Left lobe of liver (tissue), 2 donors: ENCODE measurements around the gene ATG13. TPM values are rescaled to one million over a fixed set of nuclear protein-coding genes. Genes with fewer than 3 reads are reported as not detected.
A peak's percentile ranks its signal among the peaks of the same experiment; 100 is the strongest.
"Not testable (repeated sequence)": the region's sequence is repeated elsewhere in the genome, so short reads cannot be mapped to it uniquely, and the experiment has no call there.

Experiments
- ATAC-seq: fragments of 200-7000 bp; cut with Tn5 transposase; one replicate; pipeline ENCODE4 v1.9.1; 2020; ENCODE audit warnings: mild to moderate bottlenecking, moderate library complexity
- DNase-seq: peaks from one replicate; pipeline ENCODE4 v3.0.0-alpha.2; 2020; ENCODE audit warnings: low spot score
- total RNA-seq: library from RNA; stranded (reverse); gene quantifications from one replicate; pipeline ENCODE4 v1.2.1, GENCODE V29; 2021
- donor health status: DM: no; HTN: no; CAD: no; lungs with moderate emphysema.
- donor health status: DM: no; HTN: yes; CAD: no.

The ATG13 gene
- 43.0 TPM for total RNA-seq

DNA sequence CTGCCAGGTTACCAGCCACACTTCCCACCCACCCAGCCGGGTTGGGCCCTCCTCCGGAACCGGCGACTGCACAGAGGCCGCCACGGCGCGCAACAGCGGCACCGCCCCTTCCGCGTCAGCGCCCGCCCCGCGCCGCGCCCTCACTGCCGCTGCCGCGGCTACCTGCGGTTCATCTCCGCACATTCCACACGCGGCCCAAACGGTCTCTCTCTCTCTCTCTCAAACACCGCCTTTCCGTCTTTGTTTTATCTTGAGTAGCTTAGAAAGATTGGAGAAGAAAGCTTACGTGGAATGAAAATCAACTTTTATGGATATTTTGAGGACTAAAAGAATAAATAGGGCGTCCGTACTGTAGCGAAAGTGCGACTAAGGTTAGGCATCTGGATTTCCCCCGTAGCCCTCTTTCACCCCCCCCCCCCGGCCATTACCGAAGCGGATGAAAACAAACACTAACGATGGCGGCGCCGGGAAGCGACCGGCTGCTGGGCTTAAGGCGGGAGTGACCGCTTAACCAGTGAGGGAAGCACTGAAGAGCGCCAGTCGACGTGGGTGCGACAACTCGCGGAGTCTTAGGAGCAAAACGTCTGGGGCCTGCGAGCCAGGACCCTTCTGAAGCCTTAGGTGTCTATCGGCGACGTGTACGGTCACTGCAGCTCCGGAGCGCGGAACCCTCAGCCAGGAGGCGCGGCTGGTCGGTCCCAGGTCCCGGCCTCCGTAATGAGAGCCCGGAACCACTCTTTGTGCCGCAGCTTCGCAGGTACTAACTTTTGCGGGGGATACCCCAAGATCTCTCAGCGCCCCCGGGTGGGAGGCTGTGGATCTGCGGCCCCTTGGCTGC is at the start of gene ATG13, which contains the start of gene HARBI1:
ATG13 (plus strand) TSS at position 420 of the 838 bp plus-strand sequence. CDS start 26,739 bp downstream, outside the sequence.
HARBI1 (minus strand) TSS at position 94 of the 838 bp plus-strand sequence. CDS start 990 bp downstream, outside the sequence.
- DNase-seq: peak; percentile 91
- ATAC-seq: peak; percentile 97

DNA sequence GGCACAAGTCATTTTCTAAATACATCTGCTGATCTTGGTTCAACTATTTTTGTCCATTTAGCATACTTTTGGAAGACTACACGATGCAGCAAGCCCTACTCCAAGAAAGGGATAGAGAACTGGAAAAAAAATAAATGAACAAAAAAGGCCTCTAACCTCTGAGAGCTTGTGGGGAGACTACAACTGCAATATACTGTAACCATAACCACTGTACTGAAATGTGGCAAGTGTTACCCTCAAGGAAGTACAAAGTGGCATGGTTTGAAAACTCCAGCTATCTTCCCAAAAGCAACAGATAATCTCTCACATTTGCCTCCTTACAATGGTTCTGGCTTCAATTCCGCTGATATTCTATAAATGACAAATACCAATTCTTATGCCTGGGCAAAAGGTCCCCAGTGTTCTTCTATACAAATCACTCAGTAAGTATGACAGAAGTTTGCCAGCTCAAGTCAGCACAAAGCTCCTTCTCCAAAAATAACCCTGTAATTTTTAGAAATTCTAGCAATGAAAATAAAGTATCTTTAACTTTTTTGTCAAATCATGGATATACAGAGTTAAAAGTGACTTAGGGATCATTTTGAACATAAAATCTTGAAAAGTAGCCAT is 46.5 kb upstream of the ATG13 start:
- no peak for DNase-seq

DNA sequence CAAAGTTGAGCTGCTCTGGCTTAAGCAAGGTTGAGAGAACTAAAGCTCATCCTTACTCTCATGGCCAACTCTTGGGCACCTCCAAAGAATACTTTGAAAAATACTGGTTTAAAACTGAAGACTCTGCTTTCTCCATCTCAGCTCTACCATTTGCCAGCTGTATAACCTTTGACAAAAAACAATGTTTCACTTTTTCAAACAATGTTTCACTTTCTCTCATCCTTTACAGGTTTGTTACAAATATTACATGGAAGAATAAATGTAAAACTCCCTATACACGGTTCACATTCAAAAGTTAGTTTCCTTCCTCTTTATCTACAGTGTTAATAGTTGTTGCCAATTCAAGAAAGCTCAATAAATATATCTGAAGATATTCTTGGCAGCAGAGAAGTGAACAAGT is 42.7 kb upstream of the ATG13 start:
- DNase-seq: no peak
- no peak for ATAC-seq

More for the DNA sequence above, 46.5 kb upstream of the ATG13 start:
- ATAC-seq: no peak

DNA sequence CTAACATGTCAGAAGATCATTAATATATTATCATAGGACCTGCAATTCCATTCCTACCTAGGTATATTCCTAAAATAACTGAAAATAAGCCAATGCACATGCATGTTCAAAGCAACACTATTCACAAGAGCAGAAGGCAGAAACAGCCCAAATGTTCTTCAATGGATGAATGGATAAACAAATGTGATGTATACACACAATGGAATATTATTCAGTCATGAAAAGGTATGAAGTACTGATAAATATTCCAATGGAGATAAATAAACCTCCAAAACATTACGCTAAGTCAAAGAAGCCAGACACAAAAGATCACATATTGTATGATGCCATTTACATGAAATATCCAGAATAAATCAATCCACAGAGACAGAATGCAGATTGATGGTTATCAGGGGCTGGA is 40.3 kb upstream of the ATG13 start:
- DNase-seq (no peak), ATAC-seq (no peak)

DNA sequence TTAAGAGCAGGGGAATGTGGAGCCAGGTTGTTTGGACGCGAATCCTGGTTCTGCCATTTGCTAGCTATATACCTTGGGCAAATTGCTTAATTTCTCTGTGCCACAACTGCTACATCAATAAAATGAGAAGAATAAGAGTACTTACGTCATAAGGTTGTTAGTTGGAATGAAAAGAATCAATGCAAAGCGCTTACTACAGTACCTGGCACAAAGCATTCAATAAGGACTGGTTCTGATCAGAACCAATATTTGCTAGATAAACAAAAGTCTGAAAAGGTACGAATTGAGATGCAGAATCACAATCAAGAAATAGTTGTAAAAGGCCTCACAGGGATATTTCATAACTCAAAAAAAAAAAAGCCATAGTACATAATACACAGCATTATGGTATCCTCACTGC is 34.8 kb upstream of the ATG13 start:
- ATAC-seq (peak; percentile 53), DNase-seq (no peak)

DNA sequence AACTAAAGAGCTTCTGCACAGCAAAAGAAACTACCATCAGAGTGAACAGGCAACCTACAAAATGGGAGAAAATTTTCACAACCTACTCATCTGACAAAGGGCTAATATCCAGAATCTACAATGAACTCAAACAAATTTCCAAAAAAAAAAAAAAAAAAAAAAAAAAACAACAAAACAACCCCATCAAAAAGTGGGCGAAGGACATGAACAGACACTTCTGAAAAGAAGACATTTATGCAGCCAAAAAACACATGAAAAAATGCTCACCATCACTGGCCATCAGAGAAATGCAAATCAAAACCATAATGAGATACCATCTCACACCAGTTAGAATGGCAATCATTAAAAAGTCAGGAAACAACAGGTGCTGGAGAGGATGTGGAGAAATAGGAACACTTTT is 33.8 kb upstream of the ATG13 start:
- not testable (repeated sequence) for ATAC-seq, DNase-seq

DNA sequence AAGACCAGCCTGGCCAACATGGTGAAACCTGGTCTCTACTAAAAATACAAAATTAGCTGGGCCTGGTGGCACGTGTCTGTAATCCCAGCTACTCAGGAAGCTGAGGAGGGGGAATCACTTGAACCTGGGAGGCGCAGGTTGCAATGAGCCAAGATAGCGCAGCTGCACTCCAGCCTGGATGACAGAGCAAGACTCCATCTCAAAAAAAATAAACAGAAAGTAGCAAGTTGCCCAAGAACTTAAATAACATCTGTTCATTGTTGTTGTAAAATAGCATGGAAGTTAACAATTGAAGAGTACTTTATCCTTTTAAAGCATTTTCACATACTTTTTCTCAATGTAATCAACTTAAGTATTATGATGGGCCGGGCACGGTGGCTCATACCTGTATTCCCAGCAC is 29.2 kb upstream of the ATG13 start:
- ATAC-seq (no peak), DNase-seq (no peak)

DNA sequence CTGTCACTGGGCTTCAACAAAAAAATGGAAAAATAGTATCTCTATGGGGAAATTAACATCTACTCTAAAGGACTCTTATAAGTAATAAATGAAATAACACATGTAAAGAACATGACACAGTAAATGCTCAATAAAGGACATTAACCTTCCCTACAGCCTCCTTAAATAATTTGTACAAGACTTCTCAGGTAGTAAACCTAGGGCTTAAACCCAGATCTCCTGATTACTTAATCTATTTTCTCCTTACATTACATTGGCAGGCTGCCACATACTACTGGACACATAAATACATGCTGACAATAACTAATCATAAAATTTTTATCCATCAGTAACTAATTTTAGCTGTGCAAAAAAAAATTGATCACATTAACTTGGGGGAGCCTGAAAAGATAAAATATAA is 28.4 kb upstream of the ATG13 start:
- DNase-seq: no peak

DNA sequence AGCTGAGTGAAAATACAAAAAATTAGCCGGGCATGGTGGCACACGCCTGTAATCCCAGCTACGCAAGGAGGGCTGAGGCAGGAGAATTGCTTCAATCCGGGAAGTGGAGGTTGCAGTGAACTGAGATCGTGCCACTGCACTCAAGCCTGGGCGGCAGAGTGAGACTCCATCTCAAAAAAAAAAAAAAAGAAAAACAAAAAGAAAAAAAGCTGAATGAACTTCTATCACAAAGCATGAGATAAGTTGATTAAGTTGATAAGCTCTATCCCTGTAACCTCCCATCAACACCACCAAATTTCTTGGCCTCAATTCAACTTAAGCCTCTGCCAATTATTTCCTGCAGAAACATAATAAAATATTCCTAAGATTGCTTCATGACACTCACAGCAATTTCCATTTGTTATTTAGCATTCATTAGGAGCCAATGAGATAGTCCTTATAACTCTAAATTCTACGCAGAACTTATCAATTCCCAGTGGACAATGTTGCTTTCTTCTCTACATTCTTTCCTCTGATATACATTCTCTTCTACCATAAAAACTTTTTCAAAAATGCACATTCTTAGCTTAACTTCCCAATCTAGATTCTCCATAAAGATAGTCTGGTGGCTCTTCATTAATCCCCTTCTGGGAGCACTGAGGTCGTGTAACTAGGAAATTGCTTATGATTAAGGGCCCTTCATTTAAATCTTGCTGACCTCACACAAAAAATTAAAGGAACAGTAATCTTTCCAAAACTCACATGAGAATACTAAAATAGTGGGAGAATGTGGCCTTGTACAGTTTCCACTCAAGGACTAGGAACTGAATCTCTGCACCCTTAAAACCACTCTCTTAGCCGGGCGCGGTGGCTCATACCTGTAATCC is 26.4 kb upstream of the ATG13 start:
- no peak for DNase-seq
- ATAC-seq: no peak

More for the DNA sequence above, 28.4 kb upstream of the ATG13 start:
- no peak for ATAC-seq

DNA sequence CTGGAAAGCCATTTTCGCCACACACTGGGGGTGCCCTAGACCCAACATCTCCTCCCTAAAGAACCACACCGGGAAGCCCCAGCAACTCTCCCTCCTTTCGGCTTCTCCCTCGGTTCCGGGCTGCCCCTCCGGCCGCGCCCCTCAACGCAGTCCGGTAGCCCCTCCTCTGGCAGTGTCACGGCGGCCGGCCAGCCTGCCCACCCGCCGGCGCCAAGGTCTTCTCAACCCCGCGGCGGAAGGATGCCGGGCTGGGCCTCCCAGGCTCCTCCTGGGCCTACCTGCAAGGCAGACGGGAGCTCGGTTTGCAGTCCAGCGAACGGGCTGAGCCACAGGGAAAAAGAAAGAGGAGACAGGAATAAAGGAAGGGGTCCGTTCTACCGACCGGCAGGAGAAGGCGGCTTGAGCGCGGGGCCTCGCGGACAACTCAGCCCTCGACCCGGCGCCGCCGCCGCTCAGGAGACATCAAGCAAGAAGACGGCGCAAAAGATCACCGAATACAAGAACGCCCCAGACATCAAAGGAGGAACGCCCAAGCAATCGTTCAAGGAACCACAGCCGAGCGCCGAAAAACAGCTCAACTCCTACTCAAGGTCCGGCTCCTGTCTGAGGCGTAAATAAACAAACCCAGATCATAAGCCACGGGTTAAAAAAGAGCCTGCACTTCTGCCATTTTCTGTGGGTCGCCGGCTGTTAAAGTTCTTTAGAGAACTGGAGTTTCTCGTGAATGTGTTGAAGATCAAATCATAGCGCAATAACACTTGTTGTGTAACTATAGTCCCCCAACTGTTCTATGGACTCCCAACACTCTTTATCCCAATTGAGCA is 23.6 kb upstream of the ATG13 start, which contains the start of gene AMBRA1:
AMBRA1 (minus strand) TSS at position 474 of the 824 bp plus-strand sequence. CDS start 45,643 bp downstream, outside the sequence.
- DNase-seq (peak; percentile 90), ATAC-seq (peak; percentile 94)

DNA sequence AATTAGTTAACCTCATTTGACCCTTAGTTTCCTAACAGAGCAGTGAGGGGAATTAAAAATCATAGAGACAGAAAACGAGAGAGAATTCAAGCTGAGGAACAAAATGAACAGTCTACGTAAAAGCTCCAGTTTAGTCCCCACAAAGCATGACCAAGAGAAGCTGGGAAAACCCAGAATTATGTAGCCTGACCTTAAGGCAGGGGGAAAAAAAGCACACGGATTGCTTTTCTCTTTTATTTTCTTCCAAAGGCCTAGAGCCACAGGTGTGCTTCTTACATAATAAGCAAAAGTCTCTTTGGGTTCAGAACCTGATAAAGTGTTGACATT is 23.0 kb upstream of the ATG13 start:
- ATAC-seq (no peak), DNase-seq (no peak)

DNA sequence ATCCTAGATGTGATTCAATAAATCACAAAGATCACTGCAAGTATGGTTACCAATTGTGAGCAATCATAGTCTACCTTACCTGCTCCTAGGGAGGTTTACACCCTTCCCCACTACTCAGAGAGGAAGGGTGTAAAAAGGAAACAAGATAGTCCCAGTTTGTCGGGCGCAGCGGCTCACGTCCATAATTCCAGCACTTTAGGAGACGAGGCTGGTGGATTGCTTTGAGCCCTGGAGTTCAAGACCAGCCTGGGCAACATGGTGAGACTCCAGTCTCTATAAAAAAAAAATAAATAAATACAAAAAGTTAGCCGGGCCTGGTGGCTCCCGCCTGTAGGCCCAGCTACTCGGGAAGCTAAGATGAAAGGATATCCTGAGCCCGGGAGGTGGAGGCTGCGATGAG is 22.6 kb upstream of the ATG13 start:
- no peak for ATAC-seq
- no peak for DNase-seq

DNA sequence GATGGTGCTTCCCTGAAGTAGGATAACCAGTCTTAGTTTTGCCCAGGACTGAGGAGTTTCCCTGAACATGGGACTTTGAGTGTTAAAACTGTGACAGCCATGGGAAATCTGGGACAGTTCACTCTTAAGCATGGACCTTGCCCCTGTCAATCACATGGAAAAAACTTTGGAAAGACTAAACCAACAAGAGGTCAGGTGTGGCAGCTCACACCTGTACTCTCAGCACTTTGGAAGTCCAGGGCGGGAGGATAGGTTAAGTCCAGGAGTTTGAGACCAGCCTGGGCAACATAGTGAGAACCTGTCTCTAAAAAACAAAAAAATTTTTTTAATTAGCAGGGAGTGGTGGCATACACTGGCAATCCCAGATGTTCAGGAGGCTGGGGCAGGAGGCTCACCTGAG is 20.2 kb upstream of the ATG13 start:
- DNase-seq: peak; percentile 52
- ATAC-seq: peak; percentile 54

DNA sequence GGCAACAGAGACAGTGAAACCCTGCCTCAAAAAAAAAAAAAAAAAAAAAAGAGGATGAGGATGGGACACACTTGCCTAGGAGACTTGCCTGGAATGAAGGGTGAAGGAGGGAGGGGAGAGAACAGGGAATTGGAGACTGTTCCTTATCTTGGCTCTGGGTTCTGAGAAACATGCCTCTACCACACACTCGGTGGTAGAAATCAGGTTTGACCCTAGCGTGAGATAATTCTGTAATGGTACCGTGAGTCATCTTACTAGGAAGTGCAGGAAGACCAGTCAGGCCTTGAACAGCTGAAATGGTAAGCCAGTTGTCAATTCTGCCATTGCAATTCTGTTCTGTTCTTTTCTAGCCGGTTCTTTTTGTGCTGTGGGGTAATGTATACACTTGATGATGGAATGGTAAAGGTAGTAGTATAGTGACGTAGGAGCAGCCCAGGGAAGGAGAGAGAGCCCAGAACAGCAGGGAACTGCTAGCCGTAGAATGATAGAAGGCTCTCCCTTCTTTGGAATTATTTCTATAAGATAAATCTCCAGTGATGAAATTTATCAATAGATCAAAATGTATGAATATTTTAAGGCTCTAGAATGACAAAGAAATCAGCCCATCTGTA is 19.6 kb upstream of the ATG13 start:
- DNase-seq (no peak), ATAC-seq (no peak)

DNA sequence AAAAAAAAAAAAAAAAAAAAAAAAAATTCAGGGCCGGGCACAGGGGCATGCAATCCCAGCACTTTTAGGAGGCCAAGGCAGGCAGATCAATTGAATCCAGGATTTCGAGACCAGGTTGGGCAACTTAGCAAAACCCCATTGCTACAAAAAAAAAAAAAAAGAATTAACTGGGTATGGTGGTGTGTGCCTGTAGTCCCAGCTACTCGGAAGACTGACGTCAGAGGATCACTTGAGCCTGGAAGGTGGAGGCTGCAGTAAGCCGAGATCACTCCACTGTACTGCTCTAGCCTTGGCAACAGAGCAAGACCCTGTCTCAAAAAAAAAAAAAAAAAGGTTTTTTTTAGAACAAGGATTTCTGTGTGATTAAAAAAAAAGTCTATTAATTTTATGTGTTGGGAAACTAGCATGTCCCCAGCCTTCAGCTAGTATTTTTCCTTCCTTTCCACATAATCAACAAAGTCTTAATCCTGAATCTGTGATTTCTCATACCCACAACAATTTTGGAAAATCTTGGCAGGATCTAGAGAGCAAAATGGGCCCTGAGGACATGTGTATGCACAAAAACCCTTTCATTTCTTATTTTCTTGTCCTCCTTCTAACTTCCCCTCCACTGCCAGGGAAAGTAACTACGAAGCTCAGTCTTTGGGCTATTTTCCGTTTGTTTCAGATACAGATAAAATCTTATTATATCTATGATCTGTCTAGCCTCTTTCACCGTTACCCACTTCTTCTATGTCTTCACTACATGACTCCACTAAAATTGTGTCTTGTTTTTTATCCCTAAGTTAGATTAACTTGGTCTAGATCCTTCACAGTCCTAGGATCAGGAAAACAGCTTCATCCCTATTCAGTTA is 17.8 kb upstream of the ATG13 start:
- no peak for DNase-seq
- ATAC-seq: no peak

DNA sequence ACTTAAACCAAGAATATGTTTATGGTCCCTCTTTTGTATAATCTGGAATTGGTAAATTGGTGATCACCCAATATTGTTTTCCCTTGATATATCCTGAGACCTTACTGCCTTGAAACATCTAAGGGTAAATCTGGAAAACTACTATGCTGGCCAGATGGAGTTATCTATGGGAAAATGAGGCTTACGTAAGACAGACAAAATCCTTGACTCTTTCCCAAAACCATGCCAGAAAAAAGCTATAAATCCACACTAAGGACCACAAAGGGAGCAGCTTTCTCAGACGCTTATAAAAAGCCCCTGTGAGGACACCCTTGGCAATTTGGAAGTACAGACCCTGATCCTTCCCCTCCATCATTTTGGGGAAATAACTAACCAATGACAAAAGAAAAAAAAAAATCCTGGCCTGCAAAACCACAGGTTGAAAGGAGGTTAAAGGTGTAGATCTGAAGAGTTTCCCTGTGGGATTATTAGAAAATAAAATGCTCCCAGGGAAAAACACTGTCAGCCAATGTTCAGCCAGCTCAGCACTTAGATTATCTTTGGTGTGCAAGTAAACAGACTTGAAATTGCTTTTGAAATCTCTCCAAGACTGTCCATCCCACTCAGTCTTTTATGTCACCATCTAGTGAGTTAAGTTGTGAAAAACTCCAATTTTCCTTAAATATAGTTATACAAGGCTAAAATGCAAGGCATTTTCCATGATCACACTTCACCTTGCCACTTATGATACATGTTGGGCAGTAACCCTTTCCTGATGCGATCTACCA is 17.0 kb upstream of the ATG13 start:
- DNase-seq: no peak
- ATAC-seq: no peak

DNA sequence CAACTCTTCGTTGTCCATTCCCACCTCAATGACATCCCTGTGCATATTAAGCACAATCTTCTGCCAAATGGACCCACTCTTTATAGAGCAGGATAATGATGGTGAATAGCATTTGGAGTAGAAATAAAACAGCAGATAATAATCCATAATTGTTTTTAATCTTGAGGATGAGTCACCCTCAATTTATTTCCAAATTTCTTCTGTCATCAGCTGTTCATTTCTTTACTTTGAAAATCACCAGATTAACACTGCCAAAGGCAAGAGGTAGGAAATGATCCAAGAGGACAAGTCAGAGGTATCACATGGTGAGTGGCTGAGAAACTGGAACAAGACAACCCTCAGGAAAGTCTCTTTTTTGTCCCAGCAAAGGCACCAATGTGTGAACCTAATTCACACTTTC is 16.2 kb upstream of the ATG13 start:
- DNase-seq (no peak), ATAC-seq (peak; percentile 29)

DNA sequence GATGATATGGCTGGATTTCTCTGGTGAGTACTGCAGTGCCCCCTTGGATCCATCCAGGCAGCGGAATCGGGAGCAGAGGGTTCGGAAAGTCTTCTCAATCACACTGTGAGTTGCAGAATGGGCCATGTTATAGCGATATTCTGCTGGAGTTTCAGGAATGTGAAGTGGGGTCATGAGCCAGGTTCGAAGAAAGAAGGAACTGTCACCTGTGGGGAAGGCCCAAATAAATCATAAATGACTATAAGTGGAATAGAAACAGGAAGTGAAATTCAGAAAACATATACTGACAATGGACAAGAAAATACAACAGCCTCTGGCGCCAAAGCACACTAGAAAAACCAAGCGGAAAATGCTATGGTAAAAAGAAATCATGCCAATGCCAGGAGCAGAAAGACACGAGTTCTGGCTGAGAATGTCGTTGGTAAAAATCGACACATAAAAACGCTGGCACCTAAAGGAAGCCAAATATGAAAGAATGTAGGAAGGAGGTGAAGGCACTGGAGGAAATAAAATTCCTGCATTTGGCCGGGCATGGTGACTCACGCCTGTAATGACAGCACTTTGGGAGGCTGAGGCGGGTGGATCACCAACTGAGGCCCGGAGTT is 13.5 kb upstream of the ATG13 start:
- no peak for ATAC-seq

More for the DNA sequence above, 13.5 kb upstream of the ATG13 start:
- peak; percentile 7 for DNase-seq
